GM12878 (cell line): ENCODE measurements around the gene PLEKHM3. TPM values are rescaled to one million over a fixed set of nuclear protein-coding genes. Genes with fewer than 3 reads are reported as not detected.

Experiments used
- BRCA1 ChIP-seq: IDR thresholded peaks from 2 replicates; pipeline ENCODE4 v1.6.1; 2011; ENCODE audit warnings: low read depth, low read length, improper control_type of control experiment
- CUX1 ChIP-seq: IDR thresholded peaks from 2 replicates; pipeline ENCODE4 v1.6.1; 2012; ENCODE audit warnings: improper control_type of control experiment, low read depth, low read length; ENCODE audit not compliant: insufficient replicate concordance
- EED ChIP-seq: sonication (generic); IDR thresholded peaks from 2 replicates; pipeline ENCODE4 v1.6.1; 2016; ENCODE audit warnings: antibody characterized with exemption, low read depth
- HDGF ChIP-seq: fragments of 450-650 bp; IDR thresholded peaks from 2 replicates; pipeline ENCODE4 v1.6.1; 2016; ENCODE audit warnings: antibody characterized with exemption
- IKZF1 ChIP-seq: fragments of 450-650 bp; conservative IDR thresholded peaks from 2 replicates; pipeline ENCODE4 v1.6.1; 2017; ENCODE audit warnings: antibody characterized with exemption, mild to moderate bottlenecking
- IKZF2 ChIP-seq, 2 experiments: fragments of 450-650 bp; IDR thresholded peaks; 2 replicates each; pipeline ENCODE4 v1.6.1; 2017; ENCODE audit warnings: mild to moderate bottlenecking in 2 of 2, moderate library complexity in 2 of 2
- KDM1A ChIP-seq: fragments of 200-600 bp; sonication (generic); IDR thresholded peaks from 2 replicates; pipeline ENCODE4 v1.6.1; 2016; ENCODE audit warnings: borderline replicate concordance
- NFYB ChIP-seq: IDR thresholded peaks from 2 replicates; pipeline ENCODE4 v1.6.1; 2011; ENCODE audit warnings: low read depth, mild to moderate bottlenecking, low read length, improper control_type of control experiment, moderate library complexity; ENCODE audit not compliant: insufficient read depth
- PAX8 ChIP-seq: fragments of 450-650 bp; IDR thresholded peaks from 2 replicates; pipeline ENCODE4 v1.6.1; 2017; ENCODE audit warnings: mild to moderate bottlenecking, moderate library complexity
- RAD51 ChIP-seq: fragments of 450-650 bp; IDR thresholded peaks from 2 replicates; pipeline ENCODE4 v1.6.1; 2016; ENCODE audit warnings: moderate library complexity, mild to moderate bottlenecking, inconsistent platforms
- REST ChIP-seq: IDR thresholded peaks from 2 replicates; pipeline ENCODE4 v1.6.1; 2012; ENCODE audit warnings: mild to moderate bottlenecking, low read depth, low read length
- SUZ12 ChIP-seq: fragments of 200-600 bp; sonication (generic); IDR thresholded peaks from one replicate; pipeline ENCODE4 v1.6.1; 2018; ENCODE audit warnings: antibody characterized with exemption, mild to moderate bottlenecking; ENCODE audit not compliant: unreplicated experiment
- TBL1XR1 ChIP-seq: IDR thresholded peaks from 2 replicates; pipeline ENCODE4 v1.6.1; 2012; ENCODE audit warnings: low read depth, low read length, improper control_type of control experiment
- ZBTB40 ChIP-seq: fragments of 450-650 bp; IDR thresholded peaks from 2 replicates; pipeline ENCODE4 v1.6.1; 2016; ENCODE audit warnings: mild to moderate bottlenecking, moderate library complexity, borderline replicate concordance
- ZZZ3 ChIP-seq: IDR thresholded peaks from 2 replicates; pipeline ENCODE4 v1.6.1; 2011; ENCODE audit warnings: low read depth; ENCODE audit not compliant: control insufficient read depth, insufficient read length
- polyA plus RNA-seq, 11 experiments: library from polyadenylated mRNA; depleted of rRNA in 4 of 11; unstranded in 6 of 11; stranded (reverse) in 5 of 11; fragments of >200 nt; fragmentation: Nextera tagmentation in 4 of 11; fragmentation: Illumina TruSeq in 1 of 11; extraction: Ambion mirVana in 4 of 11; extraction: Trizol in 1 of 11; gene quantifications; 1 replicate in 1 of 11; 2 replicates in 10 of 11; pipeline versions ENCODE4 v1.2.1 to v1.2.3, GENCODE V29; 2011 to 2016; ENCODE audit warnings: inconsistent platforms in 2 of 11, missing spikeins in 2 of 11, low read depth in 1 of 11
- total RNA-seq, 4 experiments: library from RNA; depleted of rRNA in 3 of 4; stranded (reverse); fragments of >200 nt in 3 of 4; fragmentation: Illumina TruSeq in 1 of 4; extraction: Trizol in 1 of 4; gene quantifications; 2 replicates each; pipeline versions ENCODE4 v1.2.1 to v1.2.3, GENCODE V29; 2013 to 2021

Gene PLEKHM3
- total and polyA plus RNA-seq, 10 of the 15 experiments (the other 5 are each of a cell fraction or from before 2014, with no cell fraction given), result 1.4 to 5.6 (median 3.0) TPM

- no peak for TF ChIP-seq REST
- no peak for TF ChIP-seq BRCA1
- TF ChIP-seq ZZZ3, result no peak
- TF ChIP-seq IKZF1, result no peak
- no peak for TF ChIP-seq SUZ12
- no peak for TF ChIP-seq PAX8
- TF ChIP-seq CUX1, result no peak
- no peak for TF ChIP-seq NFYB
- TF ChIP-seq KDM1A, result no peak
- no peak for TF ChIP-seq TBL1XR1
- no peak for TF ChIP-seq HDGF
- TF ChIP-seq RAD51, result no peak
- TF ChIP-seq EED, result peak; percentile 31; the same call in 1 of the 2 replicates
- no peak for TF ChIP-seq ZBTB40
- peak; percentile 33 to 53; a peak in 1 of 4 replicates for TF ChIP-seq IKZF2 (IDR thresholded peaks at IDR 0.05)
These were observed 32.1 kb downstream of the PLEKHM3 start (continued) for GRCh38 chr2:207993151-207993763.
